Measurements from ENCODE around the gene GDI1. TPM values are rescaled to one million over a fixed set of nuclear protein-coding genes. Genes with fewer than 3 reads are reported as not detected.

Gene GDI1
- total RNA-seq, 1 donor from 2014 or later, result 27.0 TPM

DNA sequence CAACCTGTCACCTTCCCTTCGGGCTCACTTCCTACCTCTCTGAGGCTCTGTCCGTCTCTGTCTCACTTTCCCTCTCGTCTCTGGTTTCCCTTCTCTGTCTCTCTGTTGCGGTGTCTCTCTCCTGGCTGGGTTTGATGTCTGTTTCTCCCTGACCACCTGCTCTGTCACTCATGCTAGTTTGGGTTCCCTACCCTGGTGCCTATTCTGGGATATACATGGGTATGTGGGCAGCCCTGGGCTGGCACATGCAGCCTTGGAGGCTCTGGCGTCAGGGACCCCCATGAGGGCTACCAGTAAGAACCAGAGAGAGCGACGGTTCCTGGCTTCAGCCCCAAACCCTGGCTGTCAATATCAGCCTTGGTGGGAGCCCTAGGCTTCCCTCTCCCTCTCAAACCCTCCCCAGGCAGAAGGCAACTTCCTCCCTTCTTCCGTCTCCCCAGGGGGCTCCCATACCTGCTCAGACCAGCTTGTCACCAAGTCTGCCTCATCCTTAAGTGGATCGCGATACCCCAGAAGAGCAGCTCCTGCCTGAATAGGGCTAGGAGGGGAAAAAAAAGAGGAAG lies 28.2 kb upstream of the GDI1 start:
- DNase-seq (ENCODE audit: low read depth in 2 of 2), result no peak

DNA sequence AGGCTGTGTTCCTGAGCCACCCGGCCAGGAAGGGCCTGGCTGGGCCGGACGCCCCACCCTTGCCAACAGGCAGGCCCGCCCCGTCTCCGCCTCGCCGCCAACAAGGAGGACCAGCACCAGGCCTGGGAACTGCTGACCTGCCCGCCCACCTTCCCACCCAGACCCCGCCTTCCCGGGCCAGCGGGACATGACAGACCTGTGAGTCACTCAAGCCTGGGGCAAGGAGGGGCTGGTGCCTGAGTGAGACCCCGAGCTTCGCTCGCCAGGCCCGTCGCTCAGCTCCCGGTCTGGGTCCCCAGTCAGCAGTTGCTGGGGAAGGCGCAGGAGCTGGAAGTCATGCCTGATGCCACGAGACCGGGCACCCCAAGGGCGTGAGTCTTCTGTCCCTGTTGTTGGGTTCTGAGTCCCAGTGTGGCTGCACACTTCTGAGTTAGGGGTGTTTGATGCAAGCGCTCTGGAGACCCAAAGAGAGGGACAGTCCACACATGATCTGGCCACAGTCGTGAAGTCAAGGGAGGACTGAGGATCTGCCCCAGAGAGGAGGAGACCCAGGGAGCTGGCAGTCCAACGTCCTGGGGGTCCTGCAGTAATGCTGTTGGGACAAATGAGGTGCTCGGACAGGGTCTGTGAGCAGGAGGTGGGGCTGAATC lies 27.6 kb upstream of the GDI1 start, which contains the start of gene DNASE1L1:
DNASE1L1 (minus strand) TSS at position 33 of the 650 bp plus-strand sequence. CDS start 3,686 bp downstream, outside the sequence.
- peak; percentile 70 to 93 for DNase-seq (ENCODE audit: low read depth in 2 of 2)

DNA sequence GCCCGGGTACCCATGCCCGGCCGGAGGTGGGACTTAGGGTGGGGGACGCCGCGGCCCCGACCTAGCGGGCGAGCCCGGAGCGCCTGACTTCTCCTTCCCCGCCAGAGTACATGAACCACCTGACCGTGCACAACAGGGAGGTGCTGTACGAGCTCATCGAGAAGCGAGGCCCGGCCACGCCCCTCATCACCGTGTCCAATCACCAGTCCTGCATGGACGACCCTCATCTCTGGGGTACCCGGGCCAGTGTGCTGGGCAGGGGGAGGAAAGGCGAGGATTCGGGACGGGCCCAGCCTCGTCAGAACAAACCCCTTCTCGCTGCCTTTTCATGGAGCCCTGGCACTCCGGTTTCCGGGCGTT lies 25.0 kb upstream of the GDI1 start:
- peak in 1 of 2 donors; percentile 71 for DNase-seq (ENCODE audit: low read depth in 2 of 2)

DNA sequence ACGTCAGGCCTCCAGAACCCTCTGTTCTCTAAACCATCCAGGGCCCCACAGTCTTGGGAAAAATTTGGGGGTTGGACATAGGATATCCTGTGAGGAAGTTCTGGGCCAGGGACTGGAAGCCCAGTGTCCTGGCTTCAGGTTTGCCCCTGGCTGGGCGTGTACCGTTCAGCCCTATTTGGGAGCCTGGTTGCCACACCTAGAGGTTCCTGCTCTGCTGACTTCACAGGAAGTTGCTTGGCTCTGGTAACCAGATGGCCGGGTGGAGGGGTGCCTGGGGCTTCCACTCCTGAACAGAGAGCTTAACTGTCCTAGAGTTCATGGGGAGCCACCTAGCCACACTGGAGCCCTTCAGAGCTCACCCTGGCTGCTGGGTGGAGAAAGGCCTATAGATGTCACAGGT lies 24.5 kb upstream of the GDI1 start:
- DNase-seq (ENCODE audit: low read depth in 2 of 2), result no peak

DNA sequence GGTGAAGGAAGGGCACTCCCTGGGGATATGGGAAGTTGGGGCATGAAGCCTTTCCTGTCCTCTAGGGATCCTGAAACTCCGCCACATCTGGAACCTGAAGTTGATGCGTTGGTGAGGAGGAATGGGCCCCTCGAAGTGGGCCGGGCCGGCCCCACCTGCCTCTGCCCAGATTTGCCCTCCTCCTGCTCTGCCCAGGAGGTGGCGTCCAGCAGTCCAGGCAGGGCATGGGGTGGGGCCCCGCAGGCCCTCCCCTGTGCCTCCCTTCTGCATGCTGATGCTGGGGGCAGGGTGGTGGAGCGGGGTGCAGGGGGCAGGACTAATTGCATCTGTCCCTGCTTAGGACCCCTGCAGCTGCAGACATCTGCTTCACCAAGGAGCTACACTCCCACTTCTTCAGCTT lies 23.8 kb upstream of the GDI1 start:
- no peak for DNase-seq (ENCODE audit: low read depth in 2 of 2)

DNA sequence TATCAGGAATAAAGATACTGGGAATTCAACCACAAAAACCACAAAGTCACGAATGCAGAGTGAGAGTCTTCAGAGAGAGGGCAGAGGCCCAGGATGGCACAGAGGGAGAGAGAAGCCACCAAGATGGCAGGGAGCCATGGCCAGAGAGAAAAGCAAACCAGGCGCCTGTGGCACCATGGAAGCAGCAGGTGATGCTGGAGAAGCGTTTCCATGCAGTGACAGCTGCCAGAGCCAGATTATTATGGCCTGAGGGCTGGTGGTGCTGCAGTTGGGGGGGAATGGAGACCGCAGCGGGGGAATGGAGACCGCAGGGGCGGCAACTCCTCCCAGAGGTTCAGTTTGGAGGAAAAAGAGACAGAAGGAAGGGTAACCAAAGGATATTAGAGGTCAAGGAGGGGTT lies 19.8 kb upstream of the GDI1 start:
- no peak for DNase-seq (ENCODE audit: low read depth in 2 of 2)

DNA sequence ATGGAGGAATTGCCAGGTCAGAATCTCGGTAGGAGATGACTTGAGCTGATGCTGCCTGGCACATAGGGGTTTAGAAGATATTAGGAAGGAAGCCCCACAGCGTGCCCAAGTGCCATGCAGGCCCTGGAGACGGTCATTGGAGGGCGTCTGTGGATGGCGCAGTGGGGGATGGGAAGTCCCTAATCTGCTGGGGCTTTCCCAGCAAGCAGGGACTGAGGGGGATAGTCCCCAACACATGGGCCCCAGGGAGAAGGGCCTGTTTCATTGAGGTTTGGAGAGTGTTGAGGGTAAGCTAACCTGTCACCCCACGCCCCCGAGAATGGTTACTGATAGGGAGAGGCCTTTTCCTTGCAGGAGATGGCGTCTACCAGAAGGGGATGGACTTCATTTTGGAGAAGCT lies 17.8 kb upstream of the GDI1 start:
- no peak for DNase-seq (ENCODE audit: low read depth in 2 of 2)

DNA sequence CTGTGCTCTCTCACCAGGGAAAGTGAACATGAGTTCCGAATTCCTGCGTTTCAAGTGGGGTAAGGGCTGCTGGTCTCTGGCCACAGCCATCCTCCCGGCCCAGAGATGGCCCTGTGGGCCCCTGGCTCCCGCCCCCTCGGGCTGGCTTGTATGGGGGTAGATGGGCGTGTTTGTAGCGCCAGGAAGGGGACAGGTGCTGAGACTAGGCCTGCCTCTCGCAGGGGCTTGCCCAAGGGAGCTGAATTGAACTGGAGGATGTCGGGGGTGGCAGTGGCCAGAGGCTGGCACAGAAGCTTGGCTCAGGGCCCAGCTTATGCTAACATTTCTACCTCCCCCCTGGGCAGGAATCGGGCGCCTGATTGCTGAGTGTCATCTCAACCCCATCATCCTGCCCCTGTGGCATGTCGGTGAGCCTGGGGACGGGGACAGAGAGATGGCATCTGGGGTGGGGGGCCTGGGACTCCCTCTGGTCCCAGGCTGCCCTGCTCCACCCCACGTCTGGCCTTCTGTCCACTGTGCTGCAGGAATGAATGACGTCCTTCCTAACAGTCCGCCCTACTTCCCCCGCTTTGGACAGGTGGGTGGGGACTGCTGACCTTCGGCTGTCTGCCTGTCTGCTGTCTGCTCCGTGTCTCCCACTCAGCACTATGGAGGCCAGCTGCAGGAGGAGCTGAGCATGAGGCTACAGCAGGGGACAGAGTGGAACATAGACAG lies 17.1 kb upstream of the GDI1 start:
- DNase-seq (ENCODE audit: low read depth in 2 of 2), result peak; percentile 66 to 73

DNA sequence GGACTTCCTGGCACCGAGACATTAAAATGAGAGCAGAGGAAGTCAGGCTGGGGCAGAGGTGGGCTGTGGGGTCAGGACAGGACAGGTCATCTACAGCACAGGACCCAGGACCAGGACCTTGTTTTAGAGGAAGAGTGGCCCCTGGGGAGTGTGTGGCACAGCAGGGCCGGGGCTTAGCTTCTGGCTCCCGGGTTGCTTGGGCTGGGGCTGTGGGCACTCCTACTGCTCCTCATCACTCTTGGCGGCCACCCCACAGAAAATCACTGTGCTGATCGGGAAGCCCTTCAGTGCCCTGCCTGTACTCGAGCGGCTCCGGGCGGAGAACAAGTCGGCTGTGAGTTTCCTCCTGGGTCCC lies 16.6 kb upstream of the GDI1 start:
- no peak for DNase-seq (ENCODE audit: low read depth in 2 of 2)

DNA sequence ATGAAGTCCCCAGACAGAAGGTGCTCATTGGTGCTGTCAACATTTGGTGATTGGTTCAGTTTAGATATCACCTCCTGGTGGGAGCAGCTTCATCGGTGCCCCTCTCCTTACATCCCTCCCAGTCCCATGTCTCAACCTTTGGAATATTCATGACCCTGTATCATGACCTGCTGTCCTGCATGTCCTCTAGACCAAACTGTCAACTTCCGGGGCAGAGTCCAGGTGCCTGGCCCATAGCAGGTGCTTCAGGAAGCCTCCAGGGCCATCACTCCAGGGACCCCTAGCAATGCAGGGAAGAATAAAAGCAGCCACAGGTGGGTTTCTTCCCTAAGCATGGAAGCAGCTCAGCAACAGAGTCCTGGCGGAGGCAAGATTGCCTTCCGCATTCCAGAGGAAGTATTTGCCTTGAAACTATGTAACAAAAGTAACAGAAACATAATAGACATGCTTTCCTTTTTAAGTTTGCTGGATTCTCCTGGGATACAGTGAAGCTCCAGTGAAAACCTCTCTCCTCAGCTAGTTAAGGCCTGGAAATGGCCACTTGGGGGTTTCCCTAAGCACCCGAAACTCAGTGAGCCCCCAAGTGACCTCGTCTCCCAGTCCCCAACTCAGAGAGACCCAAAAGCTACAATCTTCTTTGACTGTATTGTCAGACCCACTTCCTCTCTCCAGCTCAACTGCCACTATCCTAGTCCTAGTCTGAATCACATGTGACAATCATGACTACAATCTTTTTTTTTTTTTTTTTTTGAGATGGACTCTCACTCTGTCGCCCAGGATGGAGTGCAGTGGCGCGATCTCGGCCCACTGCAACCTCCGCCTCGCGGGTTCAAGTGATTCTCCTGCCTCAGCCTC lies 9.8 kb upstream of the GDI1 start:
- no peak for DNase-seq (ENCODE audit: low read depth in 2 of 2)

DNA sequence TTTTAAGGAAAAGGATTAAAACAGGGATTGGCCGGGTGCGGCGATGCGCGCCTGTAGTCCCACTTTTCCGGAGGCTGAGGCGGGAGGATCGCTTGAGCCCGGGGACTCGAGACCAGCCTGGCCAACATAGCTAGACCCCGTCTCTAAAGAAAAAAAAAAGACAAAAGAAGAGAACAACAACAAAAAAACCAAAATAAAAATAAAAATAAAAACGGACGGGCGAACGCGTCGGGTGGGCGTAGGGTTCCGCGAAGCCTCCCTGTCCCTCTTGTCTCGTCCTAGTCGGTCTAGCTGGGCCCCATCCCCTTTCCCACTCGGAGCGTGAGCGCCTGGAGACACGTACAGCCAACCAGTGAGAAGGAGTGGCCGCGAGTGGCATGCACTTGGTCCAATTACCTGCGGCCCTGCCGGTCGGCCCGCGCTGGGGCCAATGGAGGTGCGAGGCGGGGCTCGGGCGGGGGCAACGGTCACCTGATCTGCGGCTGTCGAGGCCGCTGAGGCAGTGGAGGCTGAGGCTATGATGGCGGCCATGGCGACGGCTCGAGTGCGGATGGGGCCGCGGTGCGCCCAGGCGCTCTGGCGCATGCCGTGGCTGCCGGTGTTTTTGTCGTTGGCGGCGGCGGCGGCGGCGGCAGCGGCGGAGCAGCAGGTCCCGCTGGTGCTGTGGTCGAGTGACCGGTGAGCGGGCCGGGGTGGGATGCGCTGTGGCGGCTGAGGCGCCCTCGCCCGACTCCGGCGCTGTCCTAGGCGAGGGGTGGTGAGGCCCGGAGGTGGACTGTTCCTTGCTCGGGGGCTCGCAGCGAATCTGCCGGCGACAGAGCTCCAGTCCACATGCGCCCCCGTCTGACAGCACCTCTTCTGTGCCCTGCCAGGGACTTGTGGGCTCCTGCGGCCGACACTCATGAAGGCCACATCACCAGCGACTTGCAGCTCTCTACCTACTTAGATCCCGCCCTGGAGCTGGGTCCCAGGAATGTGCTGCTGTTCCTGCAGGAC lies 8.5 kb upstream of the GDI1 start, which contains the start of gene ATP6AP1:
ATP6AP1 (plus strand) TSS at position 502 of the 996 bp plus-strand sequence; CDS start at position 518, 16 bp downstream.
- peak; percentile 85 to 96 for DNase-seq (ENCODE audit: low read depth in 2 of 2)

DNA sequence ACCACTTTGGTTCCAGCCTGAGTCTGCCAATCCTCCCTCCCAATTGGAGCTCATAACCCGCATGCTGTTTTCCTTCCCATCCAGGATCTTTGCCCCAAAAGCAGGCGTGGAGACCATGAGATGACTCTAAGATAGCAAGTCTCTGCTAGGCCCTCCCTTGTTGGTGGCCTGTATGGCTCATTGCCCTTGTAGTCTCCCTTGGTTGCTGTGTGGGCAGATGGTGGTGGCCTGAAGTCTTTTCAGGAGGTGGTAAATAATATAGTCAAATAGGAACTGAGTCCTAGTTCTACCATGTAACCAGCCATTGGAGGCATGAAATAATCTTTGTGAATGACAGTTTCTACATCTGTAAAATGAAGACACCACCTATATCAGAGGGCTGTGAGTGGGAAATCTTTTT lies 7.2 kb upstream of the GDI1 start:
- no peak for DNase-seq (ENCODE audit: low read depth in 2 of 2)

DNA sequence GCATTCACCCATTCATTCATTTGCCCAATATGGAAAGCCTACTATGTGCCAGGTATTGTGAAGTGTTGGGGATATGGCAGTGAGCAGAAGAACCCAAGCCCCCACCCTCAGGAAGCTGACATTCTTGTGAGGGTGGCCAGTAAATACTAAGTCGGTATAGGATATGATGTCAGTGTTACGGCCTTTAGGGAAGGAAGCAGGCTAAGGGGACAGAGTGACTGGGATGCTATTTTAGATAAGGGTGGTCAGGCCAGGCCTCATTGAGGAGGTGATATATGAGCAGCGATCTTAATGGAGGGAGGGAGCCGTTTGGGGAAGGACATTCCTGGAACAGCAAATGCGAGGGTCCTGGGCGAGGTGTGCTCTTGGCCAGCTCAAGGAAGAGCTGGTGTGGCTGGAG lies 6.5 kb upstream of the GDI1 start:
- no peak for DNase-seq (ENCODE audit: low read depth in 2 of 2)

DNA sequence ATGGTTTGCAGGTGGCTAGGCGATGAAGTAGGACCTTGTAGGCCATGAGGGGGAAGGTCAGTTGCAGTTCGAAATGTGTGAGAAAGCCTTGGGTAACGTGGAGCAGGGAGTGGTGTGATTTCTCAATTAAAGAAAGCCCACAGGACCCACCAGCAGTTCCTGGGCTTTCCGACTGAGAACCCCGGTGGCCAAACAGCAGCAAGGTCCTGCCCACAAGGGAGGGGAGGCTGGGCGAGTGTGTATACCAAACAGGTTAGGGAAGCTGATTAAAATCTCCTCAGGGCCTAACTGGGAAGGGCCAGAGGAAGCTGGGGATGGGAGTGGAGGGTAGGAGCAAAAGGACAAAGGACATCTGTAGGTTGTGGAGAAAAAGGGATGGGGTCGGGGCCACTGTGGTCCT lies 6.0 kb upstream of the GDI1 start:
- DNase-seq (ENCODE audit: low read depth in 2 of 2), result no peak

DNA sequence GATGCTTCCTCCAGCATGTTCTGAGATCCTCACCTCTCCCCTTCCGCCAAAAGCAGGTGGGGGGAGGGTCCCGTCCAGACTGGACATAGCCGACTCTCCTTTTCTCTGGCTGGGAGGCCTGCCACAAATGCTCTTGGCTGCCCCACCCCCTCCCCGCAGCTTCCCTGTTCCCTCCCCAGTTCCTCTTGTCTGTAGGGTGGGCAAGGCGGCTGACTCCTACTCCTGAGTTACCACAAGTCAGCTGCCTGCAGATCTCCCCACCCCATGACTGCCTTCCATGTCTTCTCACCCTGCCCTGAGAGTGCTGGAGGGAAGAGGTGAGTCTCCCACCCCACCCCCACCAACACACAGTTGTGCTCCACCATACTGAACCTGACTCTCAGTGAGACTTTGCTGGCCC lies 5.6 kb upstream of the GDI1 start:
- DNase-seq (ENCODE audit: low read depth in 2 of 2), result no peak

DNA sequence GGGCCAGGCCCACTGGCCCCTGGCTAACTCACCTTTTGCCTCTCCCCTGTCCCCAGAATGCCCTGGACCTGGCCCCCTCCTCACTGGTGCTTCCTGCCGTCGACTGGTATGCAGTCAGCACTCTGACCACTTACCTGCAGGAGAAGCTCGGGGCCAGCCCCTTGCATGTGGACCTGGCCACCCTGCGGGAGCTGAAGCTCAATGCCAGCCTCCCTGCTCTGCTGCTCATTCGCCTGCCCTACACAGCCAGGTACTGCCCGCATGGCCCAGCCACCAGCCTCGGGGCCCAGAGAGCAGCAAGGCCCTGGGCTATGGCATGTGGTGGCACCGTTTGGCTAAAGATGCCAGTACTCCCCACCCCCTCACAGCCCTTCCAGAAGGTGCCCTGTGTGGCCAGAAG lies 4.7 kb upstream of the GDI1 start:
- no peak for DNase-seq (ENCODE audit: low read depth in 2 of 2)

DNA sequence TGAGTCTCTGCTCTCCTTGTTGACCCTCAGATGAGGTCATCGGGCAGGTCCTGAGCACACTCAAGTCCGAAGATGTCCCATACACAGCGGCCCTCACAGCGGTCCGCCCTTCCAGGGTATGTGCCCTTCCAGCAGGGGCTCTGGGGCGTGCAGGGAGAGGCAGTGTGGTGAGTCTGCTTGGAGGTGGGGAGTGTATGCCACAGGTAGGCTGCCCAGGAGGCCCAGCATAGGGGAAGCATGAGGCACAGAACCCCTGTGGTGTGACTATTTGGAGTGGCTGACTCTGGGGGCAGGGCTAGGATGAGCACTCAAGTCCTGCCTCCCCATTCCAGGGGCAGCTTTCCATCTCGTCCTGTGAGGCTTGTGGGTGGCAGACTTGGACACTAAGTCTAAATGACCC lies 3.3 kb upstream of the GDI1 start:
- DNase-seq (ENCODE audit: low read depth in 2 of 2), result no peak

DNA sequence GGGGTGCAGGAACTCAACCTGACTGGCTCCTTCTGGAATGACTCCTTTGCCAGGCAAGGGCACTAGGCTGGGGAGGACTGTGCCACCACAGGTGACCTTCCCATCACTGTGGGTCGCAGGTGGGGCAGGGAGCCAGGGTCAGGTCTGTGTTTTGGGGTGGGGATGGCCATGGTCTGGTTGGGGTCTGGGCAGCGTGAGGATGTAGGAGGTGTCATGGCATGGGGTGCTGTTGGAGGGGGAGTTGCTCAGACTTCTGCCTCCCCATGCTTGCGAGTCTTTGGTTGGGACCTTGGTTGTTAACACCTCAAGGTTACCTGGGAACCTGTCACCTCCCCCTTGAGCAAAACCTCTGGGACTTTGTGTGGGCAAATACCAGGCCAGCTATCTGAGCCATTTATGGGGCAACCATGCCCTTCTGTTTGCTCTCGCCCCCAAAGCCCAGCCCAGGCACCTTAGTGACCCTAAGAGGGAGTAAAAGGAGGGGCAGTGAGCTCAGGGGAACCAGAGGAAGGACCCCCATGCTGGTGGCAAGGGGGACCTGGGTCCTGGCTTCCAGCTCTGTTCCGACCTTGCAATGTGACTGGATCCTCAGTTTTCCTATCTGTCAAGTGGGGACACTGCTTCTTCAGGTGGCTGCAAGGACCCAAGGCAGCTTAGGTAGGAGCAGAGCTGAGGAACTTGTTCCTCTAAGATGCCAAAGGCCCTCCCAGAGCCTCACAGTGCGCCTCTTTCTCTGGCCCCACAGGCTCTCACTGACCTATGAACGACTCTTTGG lies 2.4 kb upstream of the GDI1 start:
- no peak for DNase-seq (ENCODE audit: low read depth in 2 of 2)

DNA sequence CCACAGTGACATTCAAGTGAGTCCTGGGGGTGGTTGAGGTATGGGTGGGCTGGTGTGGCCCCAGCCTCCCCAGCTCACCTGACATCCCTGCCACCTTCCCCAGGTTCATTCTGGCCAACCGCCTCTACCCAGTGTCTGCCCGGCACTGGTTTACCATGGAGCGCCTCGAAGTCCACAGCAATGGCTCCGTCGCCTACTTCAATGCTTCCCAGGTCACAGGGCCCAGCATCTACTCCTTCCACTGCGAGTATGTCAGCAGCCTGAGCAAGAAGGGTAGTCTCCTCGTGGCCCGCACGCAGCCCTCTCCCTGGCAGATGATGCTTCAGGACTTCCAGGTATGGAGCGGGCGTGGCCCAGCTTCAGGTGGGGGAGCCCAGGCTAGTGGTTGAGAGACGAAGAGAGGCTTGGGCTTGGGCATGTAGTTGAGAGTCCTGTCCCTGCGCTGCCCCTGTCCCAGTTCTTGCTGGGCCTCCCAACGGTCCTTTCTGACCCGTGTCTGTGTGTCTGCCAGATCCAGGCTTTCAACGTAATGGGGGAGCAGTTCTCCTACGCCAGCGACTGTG lies 1.7 kb upstream of the GDI1 start:
- no peak for DNase-seq (ENCODE audit: low read depth in 2 of 2)
